KMS-11 (cell line): ENCODE results near the gene ZNF888.
"Not testable (repeated sequence)": the region's sequence is repeated elsewhere in the genome, so short reads cannot be mapped to it uniquely, and the experiment has no call there.

Experiments used
- H2AFZ ChIP-seq: fragments of 200-600 bp; sonication (generic); 2 replicates; pipeline ENCODE4 v1.6.1; 2016; ENCODE audit warnings: antibody characterized with exemption, mixed run types, low read depth
- H3K27ac ChIP-seq: fragments of 200-600 bp; sonication (generic); 2 replicates; pipeline ENCODE4 v1.6.1; 2016; ENCODE audit warnings: mild to moderate bottlenecking, mixed run types
- H3K27me3 ChIP-seq: fragments of 200-600 bp; sonication (generic); 2 replicates; pipeline ENCODE4 v1.6.1; 2017; ENCODE audit warnings: mild to moderate bottlenecking, low read depth, mixed run types, moderate library complexity; ENCODE audit not compliant: insufficient read depth
- H3K36me3 ChIP-seq: fragments of 200-600 bp; sonication (generic); 2 replicates; pipeline ENCODE4 v1.6.1; 2017; ENCODE audit warnings: mild to moderate bottlenecking, mixed run types; ENCODE audit not compliant: insufficient read depth
- H3K4me1 ChIP-seq: fragments of 200-600 bp; sonication (generic); 2 replicates; pipeline ENCODE4 v1.6.1; 2016; ENCODE audit warnings: mild to moderate bottlenecking, low read depth, mixed run types; ENCODE audit not compliant: poor library complexity, severe bottlenecking
- H3K4me2 ChIP-seq: fragments of 200-600 bp; sonication (generic); 2 replicates; pipeline ENCODE4 v1.7.0; 2016; ENCODE audit warnings: mild to moderate bottlenecking, mixed run types
- H3K4me3 ChIP-seq: fragments of 200-600 bp; sonication (generic); IDR thresholded peaks from 2 replicates; pipeline ENCODE4 v1.6.1; 2017; ENCODE audit warnings: low read depth, low read length, mixed read lengths; ENCODE audit not compliant: insufficient read depth
- H3K79me2 ChIP-seq: fragments of 200-600 bp; sonication (generic); 2 replicates; pipeline ENCODE4 v1.6.1; 2016; ENCODE audit warnings: low read depth, mixed run types; ENCODE audit not compliant: insufficient read depth
- H3K9ac ChIP-seq: fragments of 200-600 bp; sonication (generic); 2 replicates; pipeline ENCODE4 v1.6.1; 2016; ENCODE audit warnings: mild to moderate bottlenecking, mixed run types
- H4K20me1 ChIP-seq: fragments of 200-600 bp; sonication (generic); 2 replicates; pipeline ENCODE4 v1.6.1; 2016; ENCODE audit warnings: mild to moderate bottlenecking, mixed run types; ENCODE audit not compliant: insufficient read depth
- CTCF ChIP-seq: fragments of 200-600 bp; sonication (generic); conservative IDR thresholded peaks from 2 replicates; pipeline ENCODE4 v1.6.1; 2017; ENCODE audit warnings: low read depth, mild to moderate bottlenecking, antibody characterized with exemption, low read length, moderate library complexity, mixed read lengths

Gene ZNF888

GRCh38 chr19:52923778-52924593, 758 bp upstream of the ZNF888 start:
- H3K4me3 ChIP-seq: no peak overlapping the region
- H3K27ac ChIP-seq: no peak overlapping the region
- no peaks in the 10 kb centered on the region for H3K4me1 ChIP-seq
- H4K20me1 ChIP-seq: no peaks in the 10 kb centered on the region
- no peaks in the 10 kb centered on the region for H3K79me2 ChIP-seq
- no peaks in the 10 kb centered on the region for H3K36me3 ChIP-seq
- TF ChIP-seq CTCF: no peak
- no peak overlapping the region; the same call in 1 of the 2 replicates for H3K4me2 ChIP-seq
- peak overlapping the region; percentile 80; the same call in 1 of the 2 replicates for H2AFZ ChIP-seq
- H3K27me3 ChIP-seq: no peaks in the 10 kb centered on the region
- H3K9ac ChIP-seq: no peak overlapping the region

- H4K20me1 ChIP-seq: no peaks in the 10 kb centered on the region
- no peak overlapping the region for H3K27ac ChIP-seq
- H3K27me3 ChIP-seq: no peaks in the 10 kb centered on the region
- H3K9ac ChIP-seq: no peak overlapping the region
- H3K79me2 ChIP-seq: no peaks in the 10 kb centered on the region
- no peaks in the 10 kb centered on the region for H3K4me1 ChIP-seq
- no peaks in the 10 kb centered on the region for H3K36me3 ChIP-seq
- H3K4me3 ChIP-seq: no peak overlapping the region
- TF ChIP-seq CTCF: no peak
- no peak overlapping the region for H2AFZ ChIP-seq
- no peak overlapping the region for H3K4me2 ChIP-seq
These were observed 5.7 kb downstream of the ZNF888 start for GRCh38 chr19:52917531-52917930.

GRCh38 chr19:52910648-52911047, 12.6 kb downstream of the ZNF888 start:
- Histone ChIP-seq H3K4me3 (no peak overlapping the region), H3K9ac (no peak overlapping the region), H3K79me2 (no peaks in the 10 kb centered on the region), H3K4me1 (no peaks in the 10 kb centered on the region), H2AFZ (no peak overlapping the region), H3K4me2 (no peak overlapping the region), H4K20me1 (no peaks in the 10 kb centered on the region), H3K27ac (no peak overlapping the region), H3K36me3 (peaks cover 4% of the 10 kb centered on the region; the same call in 1 of the 2 replicates), H3K27me3 (no peaks in the 10 kb centered on the region)
- no peak for TF ChIP-seq CTCF

- H3K27me3 ChIP-seq, H2AFZ ChIP-seq, H3K4me2 ChIP-seq, H3K9ac ChIP-seq, H3K4me3 ChIP-seq, H3K27ac ChIP-seq, H4K20me1 ChIP-seq, H3K4me1 ChIP-seq, H3K36me3 ChIP-seq, H3K79me2 ChIP-seq: not testable (repeated sequence)
These were observed 19.0 kb downstream of the ZNF888 start for GRCh38 chr19:52904052-52904780.

- Histone ChIP-seq H3K27ac (no peak overlapping the region), H2AFZ (no peak overlapping the region), H3K4me2 (no peak overlapping the region), H4K20me1 (no peaks in the 10 kb centered on the region), H3K36me3 (no peaks in the 10 kb centered on the region), H3K4me1 (no peaks in the 10 kb centered on the region), H3K27me3 (no peaks in the 10 kb centered on the region), H3K4me3 (no peak overlapping the region), H3K9ac (no peak overlapping the region), H3K79me2 (no peaks in the 10 kb centered on the region)
- no peak for TF ChIP-seq CTCF
These were observed 21.4 kb downstream of the ZNF888 start for GRCh38 chr19:52901842-52902241.

GRCh38 chr19:52898596-52898995, 24.6 kb downstream of the ZNF888 start:
- H3K4me2 ChIP-seq, H3K27me3 ChIP-seq, H3K9ac ChIP-seq, H3K79me2 ChIP-seq, H3K4me1 ChIP-seq, H2AFZ ChIP-seq, H3K36me3 ChIP-seq, H4K20me1 ChIP-seq, H3K4me3 ChIP-seq, H3K27ac ChIP-seq: not testable (repeated sequence)
